Measurements from ENCODE around the gene ABCF1.

GRCh38 chr6:30570263-30570662 lies 979 bp upstream of the ABCF1 start:
- TF ChIP-seq CTCF (IDR thresholded peaks at IDR 0.05) = no peak
- no peak for TF ChIP-seq POLR2A (IDR thresholded peaks at IDR 0.05)
